Measurements from ENCODE around the gene SLC38A9.

The SLC38A9 gene

DNA sequence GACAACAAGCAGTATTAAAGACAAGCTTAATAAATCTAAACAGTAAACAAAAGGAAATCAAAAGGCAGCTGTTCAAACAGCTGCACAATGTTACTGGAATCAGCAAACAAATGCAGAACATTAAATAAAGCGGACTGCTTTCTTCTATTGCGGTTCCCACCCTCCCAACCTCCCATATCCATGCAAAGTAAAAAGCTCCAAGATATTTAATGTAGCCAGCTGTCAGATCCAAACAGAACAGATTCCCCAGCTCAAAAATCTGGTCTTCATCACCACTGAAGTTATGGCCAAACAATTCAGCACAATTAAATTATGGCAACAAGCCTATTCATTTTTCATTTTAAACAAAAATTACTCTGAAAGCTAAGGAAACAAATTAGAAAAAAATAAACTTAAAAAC, 75.9 kb downstream of the SLC38A9 start:
- peak; percentile 31 for DNase-seq (ENCODE audit: extremely low read depth, low read depth)
- no peak for TF ChIP-seq CTCF (IDR thresholded peaks at IDR 0.05; ENCODE audit: low read depth, low read length)

- no peak for DNase-seq (ENCODE audit: extremely low read depth, low read depth)
- TF ChIP-seq CTCF (IDR thresholded peaks at IDR 0.05; ENCODE audit: low read depth, low read length) = no peak
These were observed 77.3 kb downstream of the SLC38A9 start for GRCh38 chr5:55634866-55635265.

- no peak for TF ChIP-seq CTCF (IDR thresholded peaks at IDR 0.05; ENCODE audit: low read depth, low read length)
- no peak for DNase-seq (ENCODE audit: extremely low read depth, low read depth)
These were observed 77.8 kb downstream of the SLC38A9 start for GRCh38 chr5:55634209-55634805.

GRCh38 chr5:55633574-55634208, 78.4 kb downstream of the SLC38A9 start:
- no peak for TF ChIP-seq CTCF (IDR thresholded peaks at IDR 0.05; ENCODE audit: low read depth, low read length)
- DNase-seq (ENCODE audit: extremely low read depth, low read depth) = no peak

- no peak for TF ChIP-seq CTCF (IDR thresholded peaks at IDR 0.05; ENCODE audit: low read depth, low read length)
- no peak for DNase-seq (ENCODE audit: extremely low read depth, low read depth)
These were observed 82.3 kb downstream of the SLC38A9 start for GRCh38 chr5:55629815-55630214.

- no peak for TF ChIP-seq CTCF (IDR thresholded peaks at IDR 0.05; ENCODE audit: low read depth, low read length)
- DNase-seq (ENCODE audit: extremely low read depth, low read depth) = no peak
These were observed 85.3 kb downstream of the SLC38A9 start for GRCh38 chr5:55626790-55627189.

DNA sequence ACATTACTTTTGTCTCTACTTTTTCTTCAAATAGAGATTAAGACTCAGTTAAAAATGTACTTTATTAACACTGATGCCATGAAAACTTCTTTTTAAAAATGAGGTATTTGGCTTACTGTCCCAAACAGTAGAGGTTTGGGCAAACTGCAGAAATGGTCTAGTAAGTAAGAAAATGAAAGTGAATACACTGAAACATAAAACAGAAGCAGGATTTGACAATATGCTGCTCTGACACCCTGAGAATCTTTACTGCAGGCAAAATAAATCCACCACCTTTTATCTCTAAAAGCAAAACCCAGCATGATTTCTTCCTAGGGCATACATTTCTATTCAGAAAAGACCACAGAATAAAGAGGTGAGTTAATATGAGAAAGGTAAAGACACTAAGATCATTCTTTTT, 86.2 kb downstream of the SLC38A9 start:
- DNase-seq (ENCODE audit: extremely low read depth, low read depth) = no peak
- TF ChIP-seq CTCF (IDR thresholded peaks at IDR 0.05; ENCODE audit: low read depth, low read length) = no peak

All from AG09319 (cell line).